ENCODE data around the gene GLRX2.
A peak's percentile ranks its signal among the peaks of the same experiment; 100 is the strongest.

The GLRX2 gene

DNA sequence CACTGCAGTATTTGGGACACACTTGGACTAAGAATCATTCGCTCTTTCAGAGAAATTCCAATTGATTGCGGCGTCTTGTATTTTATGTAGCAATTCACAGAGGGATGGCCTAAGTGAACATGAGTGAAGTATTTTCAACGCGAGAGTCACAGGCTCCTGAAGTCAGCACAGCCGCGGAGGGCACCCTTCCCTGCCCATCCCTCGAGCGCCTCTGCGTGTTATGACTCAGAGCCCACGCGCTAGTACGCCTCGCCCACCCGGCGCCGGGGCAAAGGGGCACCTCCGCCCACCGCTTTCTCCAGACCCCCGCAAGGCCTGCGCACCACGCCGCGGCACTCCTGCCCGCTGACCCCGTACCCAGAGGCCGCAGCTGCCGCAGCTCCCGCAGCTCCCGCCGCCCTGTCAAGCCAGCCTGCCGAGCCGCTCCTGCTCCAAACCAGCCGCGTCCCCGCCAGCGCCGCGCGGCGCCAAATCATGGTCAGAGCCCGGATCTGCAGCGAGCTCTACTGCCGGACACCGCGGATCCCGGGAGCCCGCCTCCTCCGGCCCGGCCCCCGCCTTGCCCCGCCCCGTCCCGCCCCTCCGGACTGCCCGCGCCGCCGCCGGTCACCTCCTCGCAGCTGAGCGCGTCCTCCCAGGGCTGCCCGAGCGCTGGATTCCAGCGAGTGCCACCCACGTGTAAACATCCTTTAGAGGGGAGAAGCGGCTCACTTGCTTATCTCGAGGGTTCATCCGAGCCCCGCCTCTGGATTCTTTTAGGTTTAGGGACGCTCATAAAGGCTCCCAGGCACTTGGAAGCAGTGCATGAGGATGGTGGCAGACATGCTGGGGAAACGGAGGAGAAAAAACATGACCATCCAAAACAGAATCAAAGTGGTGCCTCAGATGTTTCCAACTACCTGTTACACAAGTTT is at the start of gene GLRX2:
Gene GLRX2 (minus strand): TSS at position 508 of the 914 bp plus-strand sequence. CDS start 32 bp downstream, at position 476.
- DNase-seq (ENCODE audit: low read depth, low spot score): no peak
- peak within 1 kb of the TSS; percentile 58; the same call in 1 of the 2 replicates for H3K4me3 ChIP-seq (ENCODE audit: low read length)
- no peaks in the 10 kb centered on the region for H3K9me3 ChIP-seq (ENCODE audit: control insufficient read depth, insufficient read depth, low read length)
- peaks cover 2% of the 10 kb centered on the region; the same call in 1 of the 2 replicates for H3K27me3 ChIP-seq (ENCODE audit: control insufficient read depth, insufficient read depth, low read length)
- H3K4me1 ChIP-seq (ENCODE audit: control insufficient read depth, insufficient read depth, low read length): no peaks in the 10 kb centered on the region
- H3K27ac ChIP-seq (ENCODE audit: low read length): no peak within 1 kb of the TSS
- no CpG with 5 or more reads among the region's 73 CpGs for WGBS (ENCODE audit: insufficient coverage, insufficient read length)
- H3K36me3 ChIP-seq (ENCODE audit: control insufficient read depth, insufficient read depth, low read length): no peaks in the 10 kb centered on the region

GRCh38 chr1:193144999-193145398 is 39.8 kb upstream of the GLRX2 start:
- H3K27me3 ChIP-seq (ENCODE audit: control insufficient read depth, insufficient read depth, low read length): no peaks in the 10 kb centered on the region
- H3K27ac ChIP-seq (ENCODE audit: low read length): no peak overlapping the region
- no peak overlapping the region for H3K4me3 ChIP-seq (ENCODE audit: low read length)
- no peaks in the 10 kb centered on the region; the same call in 1 of the 2 replicates for H3K36me3 ChIP-seq (ENCODE audit: control insufficient read depth, insufficient read depth, low read length)
- no peaks in the 10 kb centered on the region for H3K9me3 ChIP-seq (ENCODE audit: control insufficient read depth, insufficient read depth, low read length)
- DNase-seq (ENCODE audit: low read depth, low spot score): no peak
- H3K4me1 ChIP-seq (ENCODE audit: control insufficient read depth, insufficient read depth, low read length): no peaks in the 10 kb centered on the region
- WGBS (ENCODE audit: insufficient coverage, insufficient read length): no CpG with 5 or more reads among the region's 1 CpG

DNA sequence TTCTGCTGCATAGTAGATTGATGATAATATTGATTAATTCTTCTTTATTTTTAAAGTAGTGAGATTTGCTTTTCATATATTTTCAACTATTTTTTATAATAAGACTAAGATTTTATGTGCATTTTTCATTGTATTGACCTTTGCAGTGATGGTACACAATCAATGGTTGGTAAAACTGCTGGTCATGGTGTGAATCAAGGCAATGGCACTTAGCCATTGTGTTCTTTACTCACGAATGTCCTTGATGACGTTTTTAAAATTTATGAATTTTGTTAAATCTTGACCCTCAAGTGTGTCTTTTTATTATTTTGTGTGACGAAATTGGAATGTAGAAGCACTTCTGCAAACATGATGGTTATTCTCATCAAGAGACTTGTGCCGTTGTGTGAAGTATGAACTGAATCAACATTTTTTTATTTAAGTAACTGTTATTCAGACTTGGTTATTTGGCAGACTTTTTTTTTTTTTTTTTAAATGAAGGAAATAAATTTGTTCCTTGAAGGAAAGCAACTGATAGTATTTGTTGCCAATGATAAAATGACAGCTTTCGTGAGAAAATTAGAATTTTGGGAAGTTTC is 39.2 kb upstream of the GLRX2 start:
- no peak for DNase-seq (ENCODE audit: low read depth, low spot score)
- Histone ChIP-seq H3K9me3 (ENCODE audit: control insufficient read depth, insufficient read depth, low read length) (no peaks in the 10 kb centered on the region), H3K27me3 (ENCODE audit: control insufficient read depth, insufficient read depth, low read length) (no peaks in the 10 kb centered on the region), H3K4me3 (ENCODE audit: low read length) (no peak overlapping the region), H3K4me1 (ENCODE audit: control insufficient read depth, insufficient read depth, low read length) (no peaks in the 10 kb centered on the region), H3K36me3 (ENCODE audit: control insufficient read depth, insufficient read depth, low read length) (peaks cover 3% of the 10 kb centered on the region; the same call in 1 of the 2 replicates), H3K27ac (ENCODE audit: low read length) (no peak overlapping the region)
- no CpG with 5 or more reads among the region's 5 CpGs for WGBS (ENCODE audit: insufficient coverage, insufficient read length)

- H3K4me1 ChIP-seq (ENCODE audit: control insufficient read depth, insufficient read depth, low read length): no peaks in the 10 kb centered on the region
- H3K9me3 ChIP-seq (ENCODE audit: control insufficient read depth, insufficient read depth, low read length): no peaks in the 10 kb centered on the region
- no peaks in the 10 kb centered on the region for H3K27me3 ChIP-seq (ENCODE audit: control insufficient read depth, insufficient read depth, low read length)
- no peak overlapping the region for H3K4me3 ChIP-seq (ENCODE audit: low read length)
- H3K27ac ChIP-seq (ENCODE audit: low read length): no peak overlapping the region
- no CpG with 5 or more reads among the region's 1 CpG for WGBS (ENCODE audit: insufficient coverage, insufficient read length)
- H3K36me3 ChIP-seq (ENCODE audit: control insufficient read depth, insufficient read depth, low read length): peaks cover 3% of the 10 kb centered on the region; the same call in 1 of the 2 replicates
- no peak for DNase-seq (ENCODE audit: low read depth, low spot score)
Observed at GRCh38 chr1:193143285-193143684, 38.1 kb upstream of the GLRX2 start.

DNA sequence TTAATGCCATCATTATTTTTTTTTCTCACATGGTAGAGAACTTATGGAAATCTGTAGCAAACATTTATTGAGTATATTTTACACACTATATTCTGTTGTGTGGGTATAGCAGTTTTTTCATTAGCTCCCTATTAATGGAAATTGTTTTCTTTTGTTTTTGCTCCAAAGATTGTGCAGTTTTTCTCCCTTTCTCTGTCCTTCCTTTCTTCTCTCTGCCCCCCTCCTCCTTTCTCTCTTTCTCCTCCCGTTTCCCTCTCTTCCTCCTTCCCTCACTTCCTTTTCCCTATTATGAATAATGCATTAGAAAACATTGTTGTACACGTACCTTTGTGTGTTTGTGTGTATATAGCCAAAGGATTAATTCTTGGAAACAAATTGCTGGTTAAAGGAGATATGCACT is 37.2 kb upstream of the GLRX2 start:
- no peak for DNase-seq (ENCODE audit: low read depth, low spot score)
- H3K9me3 ChIP-seq (ENCODE audit: control insufficient read depth, insufficient read depth, low read length): no peaks in the 10 kb centered on the region
- no peaks in the 10 kb centered on the region for H3K27me3 ChIP-seq (ENCODE audit: control insufficient read depth, insufficient read depth, low read length)
- WGBS (ENCODE audit: insufficient coverage, insufficient read length): no CpG with 5 or more reads among the region's 2 CpGs
- H3K36me3 ChIP-seq (ENCODE audit: control insufficient read depth, insufficient read depth, low read length): peaks cover 3% of the 10 kb centered on the region; the same call in 1 of the 2 replicates
- no peaks in the 10 kb centered on the region for H3K4me1 ChIP-seq (ENCODE audit: control insufficient read depth, insufficient read depth, low read length)
- no peak overlapping the region for H3K27ac ChIP-seq (ENCODE audit: low read length)
- no peak overlapping the region for H3K4me3 ChIP-seq (ENCODE audit: low read length)

DNA sequence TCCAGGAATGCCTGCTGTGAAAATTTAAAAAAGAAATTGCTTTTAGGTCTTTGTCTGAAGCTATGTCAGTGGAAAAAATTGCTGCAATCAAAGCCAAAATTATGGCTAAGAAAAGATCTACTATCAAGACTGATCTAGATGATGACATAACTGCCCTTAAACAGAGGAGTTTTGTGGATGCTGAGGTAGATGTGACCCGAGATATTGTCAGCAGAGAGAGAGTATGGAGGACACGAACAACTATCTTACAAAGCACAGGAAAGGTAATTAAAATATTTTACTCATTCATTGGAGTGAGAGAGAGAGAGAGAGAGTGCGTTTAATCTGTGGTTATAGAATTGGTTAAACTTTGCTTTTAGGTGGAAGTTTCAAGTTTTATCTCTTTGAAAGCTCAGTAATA is 36.6 kb upstream of the GLRX2 start:
- no peak for DNase-seq (ENCODE audit: low read depth, low spot score)
- Histone ChIP-seq H3K27me3 (ENCODE audit: control insufficient read depth, insufficient read depth, low read length) (no peaks in the 10 kb centered on the region), H3K4me3 (ENCODE audit: low read length) (no peak overlapping the region), H3K4me1 (ENCODE audit: control insufficient read depth, insufficient read depth, low read length) (no peaks in the 10 kb centered on the region), H3K36me3 (ENCODE audit: control insufficient read depth, insufficient read depth, low read length) (peaks cover 3% of the 10 kb centered on the region; the same call in 1 of the 2 replicates), H3K27ac (ENCODE audit: low read length) (no peak overlapping the region), H3K9me3 (ENCODE audit: control insufficient read depth, insufficient read depth, low read length) (no peaks in the 10 kb centered on the region)
- WGBS (ENCODE audit: insufficient coverage, insufficient read length): no CpG with 5 or more reads among the region's 3 CpGs

GRCh38 chr1:193140254-193140653 is 35.0 kb upstream of the GLRX2 start:
- no peaks in the 10 kb centered on the region for H3K9me3 ChIP-seq (ENCODE audit: control insufficient read depth, insufficient read depth, low read length)
- H3K27ac ChIP-seq (ENCODE audit: low read length): no peak overlapping the region
- WGBS (ENCODE audit: insufficient coverage, insufficient read length): no CpG with 5 or more reads among the region's 7 CpGs
- no peak for DNase-seq (ENCODE audit: low read depth, low spot score)
- H3K27me3 ChIP-seq (ENCODE audit: control insufficient read depth, insufficient read depth, low read length): no peaks in the 10 kb centered on the region
- peaks cover 3% of the 10 kb centered on the region; the same call in 1 of the 2 replicates for H3K36me3 ChIP-seq (ENCODE audit: control insufficient read depth, insufficient read depth, low read length)
- H3K4me1 ChIP-seq (ENCODE audit: control insufficient read depth, insufficient read depth, low read length): no peaks in the 10 kb centered on the region
- no peak overlapping the region for H3K4me3 ChIP-seq (ENCODE audit: low read length)

DNA sequence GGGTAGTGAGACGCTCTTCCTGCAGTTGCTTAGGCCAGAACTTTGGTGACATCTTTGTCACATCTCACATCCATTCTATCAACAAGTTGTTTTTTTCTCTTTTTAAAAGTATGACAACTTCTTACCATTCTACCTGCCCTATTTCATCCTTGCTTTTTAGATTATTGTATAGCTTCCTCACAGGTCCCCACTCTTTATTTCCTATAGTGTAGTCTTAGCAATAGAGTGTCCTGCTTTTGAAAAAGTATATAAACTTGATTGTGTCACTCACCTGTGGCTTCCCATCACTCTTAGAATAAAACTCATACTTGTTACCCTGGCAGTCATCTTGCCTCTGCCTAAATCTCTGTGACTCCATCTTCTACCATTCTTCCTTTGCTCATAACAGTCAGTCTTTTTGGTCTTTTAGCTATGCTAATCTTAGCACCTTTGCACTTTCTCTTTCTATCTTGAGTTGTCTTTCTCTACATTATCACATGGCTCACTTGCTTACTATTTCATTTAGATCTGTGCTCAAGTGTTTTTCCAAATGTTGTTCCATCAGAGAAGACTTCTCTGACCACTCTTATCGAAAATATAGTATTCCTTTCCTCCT is 26.1 kb upstream of the GLRX2 start:
- Histone ChIP-seq H3K27ac (ENCODE audit: low read length) (no peak overlapping the region), H3K4me3 (ENCODE audit: low read length) (no peak overlapping the region), H3K9me3 (ENCODE audit: control insufficient read depth, insufficient read depth, low read length) (no peaks in the 10 kb centered on the region), H3K36me3 (ENCODE audit: control insufficient read depth, insufficient read depth, low read length) (peaks cover 16% of the 10 kb centered on the region; the same call in 1 of the 2 replicates), H3K4me1 (ENCODE audit: control insufficient read depth, insufficient read depth, low read length) (no peaks in the 10 kb centered on the region), H3K27me3 (ENCODE audit: control insufficient read depth, insufficient read depth, low read length) (no peaks in the 10 kb centered on the region)
- no peak for DNase-seq (ENCODE audit: low read depth, low spot score)
- no CpG with 5 or more reads among the region's 2 CpGs for WGBS (ENCODE audit: insufficient coverage, insufficient read length)

DNA sequence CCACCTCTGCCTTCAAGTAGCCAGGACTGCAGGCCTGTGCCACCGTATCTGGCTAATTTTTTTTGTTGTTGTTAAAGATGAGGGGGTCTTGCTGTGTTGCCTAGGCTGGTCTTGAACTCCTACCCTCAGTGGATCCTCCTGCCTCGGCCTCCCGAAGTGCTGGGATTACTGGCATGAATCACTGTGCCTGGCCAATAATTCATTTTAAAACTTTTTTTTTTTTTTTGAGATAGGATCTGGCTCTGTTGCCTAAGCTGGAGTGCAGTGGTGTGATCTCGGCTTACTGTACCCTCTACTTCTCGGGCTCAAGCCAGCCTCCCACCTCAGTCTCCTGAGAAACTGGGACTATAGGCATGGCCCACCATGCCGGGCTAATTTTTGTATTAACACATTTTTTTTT is 20.2 kb upstream of the GLRX2 start:
- no CpG with 5 or more reads among the region's 6 CpGs for WGBS (ENCODE audit: insufficient coverage, insufficient read length)
- H3K4me1 ChIP-seq (ENCODE audit: control insufficient read depth, insufficient read depth, low read length): no peaks in the 10 kb centered on the region
- H3K27me3 ChIP-seq (ENCODE audit: control insufficient read depth, insufficient read depth, low read length): no peaks in the 10 kb centered on the region
- no peak overlapping the region for H3K27ac ChIP-seq (ENCODE audit: low read length)
- peaks cover 5% of the 10 kb centered on the region; the same call in 1 of the 2 replicates for H3K36me3 ChIP-seq (ENCODE audit: control insufficient read depth, insufficient read depth, low read length)
- no peak for DNase-seq (ENCODE audit: low read depth, low spot score)
- H3K9me3 ChIP-seq (ENCODE audit: control insufficient read depth, insufficient read depth, low read length): no peaks in the 10 kb centered on the region
- H3K4me3 ChIP-seq (ENCODE audit: low read length): no peak overlapping the region

GRCh38 chr1:193123751-193124150 is 18.5 kb upstream of the GLRX2 start:
- DNase-seq (ENCODE audit: low read depth, low spot score): no peak
- H3K27me3 ChIP-seq (ENCODE audit: control insufficient read depth, insufficient read depth, low read length): no peaks in the 10 kb centered on the region
- H3K4me1 ChIP-seq (ENCODE audit: control insufficient read depth, insufficient read depth, low read length): no peaks in the 10 kb centered on the region
- no peaks in the 10 kb centered on the region for H3K9me3 ChIP-seq (ENCODE audit: control insufficient read depth, insufficient read depth, low read length)
- H3K4me3 ChIP-seq (ENCODE audit: low read length): no peak overlapping the region
- H3K27ac ChIP-seq (ENCODE audit: low read length): no peak overlapping the region
- 0 out of 2 replicates have a peak, but pooled peaks cover 3% of the 10 kb centered on the region for H3K36me3 ChIP-seq (ENCODE audit: control insufficient read depth, insufficient read depth, low read length)
